HCT116 (cell line): ENCODE data around the gene TOR1AIP1. TPM values are rescaled to one million over a fixed set of nuclear protein-coding genes. Genes with fewer than 3 reads are reported as not detected.

ENCODE experiments used
- ATAC-seq: fragments of 200-7000 bp; cut with Tn5 transposase; 2 replicates; pipeline ENCODE4 v1.9.1; 2020; ENCODE audit warnings: mild to moderate bottlenecking, moderate library complexity
- BruUV-seq: library from RNA; stranded (reverse); fragments of 400-500 nt; replicated peaks from 2 replicates; lab custom pipeline; 2021; lab: Mats Ljungman, UMichigan
- CTCF ChIA-PET: fragments of 300-600 bp; sonication (Branson Sonifier 250); formaldehyde crosslinking; loops from one replicate; lab custom pipeline; 2021; ENCODE audit warnings: antibody characterized with exemption; lab: Charles Lee
- POLR2A ChIA-PET: fragments of 300-600, 350-600 bp; sonication (Branson Sonifier 250); formaldehyde crosslinking; loops from one replicate; lab custom pipeline; 2021; ENCODE audit warnings: antibody characterized with exemption; lab: Charles Lee
- RAD21 ChIA-PET, 2 experiments: fragments of 300-600 bp; sonication (Branson Sonifier 250); formaldehyde crosslinking; loops; one replicate each; lab custom pipeline; 2023; ENCODE audit warnings: low total read pairs in 2 of 2; ENCODE audit not compliant: uncharacterized antibody in 2 of 2, unreplicated experiment in 2 of 2, low non-redundant PET in 1 of 2; lab: Charles Lee
- DNase-seq: peaks from one replicate; pipeline ENCODE4 v3.0.0-alpha.2; 2010; ENCODE audit warnings: low read depth, low spot score
- H2AFZ ChIP-seq: fragments of 200-600 bp; shearing (Covaris generic), sonication (generic); 2 replicates; pipeline ENCODE4 v1.6.1; 2017; ENCODE audit warnings: low read depth, mixed run types, mixed read lengths, antibody characterized with exemption, low read length; ENCODE audit not compliant: poor library complexity, severe bottlenecking
- H3K27ac ChIP-seq: 2 replicates; pipeline ENCODE4 v1.5.1; 2012; ENCODE audit warnings: low read depth, low read length
- H3K27me3 ChIP-seq: fragments of 200-600 bp; sonication (generic); 2 replicates; pipeline ENCODE4 v1.6.1; 2016; ENCODE audit warnings: mixed run types, low read length, mixed read lengths; ENCODE audit not compliant: insufficient read depth
- H3K36me3 ChIP-seq, 2 experiments: fragments of 200-500 bp in 1 of 2; fragments of 200-600 bp in 1 of 2; sonication (Bioruptor generic) in 1 of 2; sonication (generic) in 1 of 2; 2 replicates each; pipeline versions ENCODE4 v1.5.1 to v1.6.1; 2014 to 2016; ENCODE audit warnings: low read length in 2 of 2, inconsistent platforms in 1 of 2, mixed read lengths in 1 of 2, mixed run types in 1 of 2; ENCODE audit not compliant: insufficient read depth in 2 of 2, control insufficient read depth in 1 of 2
- H3K4me1 ChIP-seq, 2 experiments: fragments of 200-600 bp in 1 of 2; sonication (generic) in 1 of 2; 2 replicates each; pipeline versions ENCODE4 v1.5.1 to v1.6.1; 2012 to 2017; ENCODE audit warnings: low read length in 2 of 2, inconsistent platforms in 1 of 2, mild to moderate bottlenecking in 1 of 2, mixed read lengths in 1 of 2, mixed run types in 1 of 2, moderate library complexity in 1 of 2; ENCODE audit not compliant: insufficient read depth in 2 of 2, control insufficient read depth in 1 of 2
- H3K4me2 ChIP-seq: fragments of 200-600 bp; sonication (generic); 2 replicates; pipeline ENCODE4 v1.6.1; 2017; ENCODE audit warnings: mixed run types, low read length, mixed read lengths
- H3K4me3 ChIP-seq, 2 experiments: fragments of 200-600 bp in 1 of 2; sonication (generic) in 1 of 2; replicated peaks in 1 of 2; 2 replicates each; pipeline ENCODE4 v1.5.1; 2011 to 2016; ENCODE audit warnings: low read length in 2 of 2, control low read depth in 1 of 2, low read depth in 1 of 2, mild to moderate bottlenecking in 1 of 2, mixed read lengths in 1 of 2, mixed run types in 1 of 2
- H3K79me2 ChIP-seq: fragments of 200-600 bp; sonication (generic); 2 replicates; pipeline ENCODE4 v1.6.1; 2017; ENCODE audit warnings: mild to moderate bottlenecking, mixed run types, low read length, moderate library complexity, mixed read lengths; ENCODE audit not compliant: insufficient read depth
- H3K9ac ChIP-seq: fragments of 200-600 bp; sonication (generic); 2 replicates; pipeline ENCODE4 v1.6.1; 2016; ENCODE audit warnings: low read length, mixed read lengths
- H3K9me2 ChIP-seq: fragments of 200-600 bp; sonication (generic), shearing (Covaris generic); 2 replicates; pipeline ENCODE4 v1.6.1; 2017; ENCODE audit warnings: mixed run types, mild to moderate bottlenecking, moderate library complexity; ENCODE audit not compliant: insufficient read depth
- H3K9me3 ChIP-seq, 2 experiments: fragments of 200-500 bp in 1 of 2; fragments of 200-600 bp in 1 of 2; sonication (Bioruptor generic) in 1 of 2; sonication (generic) in 1 of 2; 2 replicates each; pipeline ENCODE4 v1.6.1; 2014 to 2017; ENCODE audit warnings: low read length in 2 of 2, mixed read lengths in 2 of 2, inconsistent platforms in 1 of 2, low read depth in 1 of 2, mild to moderate bottlenecking in 1 of 2, mixed run types in 1 of 2, moderate library complexity in 1 of 2; ENCODE audit not compliant: control insufficient read depth in 1 of 2, insufficient read depth in 1 of 2
- H4K20me1 ChIP-seq: fragments of 200-600 bp; sonication (generic), shearing (Covaris generic); 2 replicates; pipeline ENCODE4 v1.6.1; 2017; ENCODE audit warnings: mixed run types, mild to moderate bottlenecking, moderate library complexity; ENCODE audit not compliant: insufficient read depth
- ATF3 ChIP-seq: IDR thresholded peaks from 2 replicates; pipeline ENCODE4 v1.6.1; 2012
- CBX3 ChIP-seq: IDR thresholded peaks from 2 replicates; pipeline ENCODE4 v1.6.1; 2012; ENCODE audit warnings: low read depth
- CEBPB ChIP-seq: IDR thresholded peaks from 2 replicates; pipeline ENCODE4 v1.6.1; 2012; ENCODE audit warnings: low read depth
- CTCF ChIP-seq, 3 experiments: fragments of 200-600 bp in 1 of 3; sonication (generic) in 1 of 3; IDR thresholded peaks in 2 of 3; conservative IDR thresholded peaks in 1 of 3; 2 replicates each; pipeline ENCODE4 v1.5.1; 2012 to 2017; ENCODE audit warnings: low read depth in 2 of 3, low read length in 2 of 3, antibody characterized with exemption in 1 of 3, borderline replicate concordance in 1 of 3, control low read depth in 1 of 3, mild to moderate bottlenecking in 1 of 3, mixed read lengths in 1 of 3, mixed run types in 1 of 3, moderate library complexity in 1 of 3; ENCODE audit not compliant: insufficient read depth in 1 of 3
- EGR1 ChIP-seq: IDR thresholded peaks from 2 replicates; pipeline ENCODE4 v1.6.1; 2012; ENCODE audit warnings: low read depth
- ELF1 ChIP-seq: IDR thresholded peaks from 2 replicates; pipeline ENCODE4 v1.6.1; 2012; ENCODE audit warnings: low read depth, borderline replicate concordance
- EZH2phosphoT487 ChIP-seq: fragments of 200-600 bp; IDR thresholded peaks from 2 replicates; pipeline ENCODE4 v1.6.1; 2018; ENCODE audit warnings: antibody characterized with exemption, borderline replicate concordance
- FOSL1 ChIP-seq: IDR thresholded peaks from 2 replicates; pipeline ENCODE4 v1.6.1; 2012; ENCODE audit warnings: low read depth
- JUND ChIP-seq: IDR thresholded peaks from 2 replicates; pipeline ENCODE4 v1.6.1; 2012
- MAX ChIP-seq: IDR thresholded peaks from 2 replicates; pipeline ENCODE4 v1.6.1; 2012
- POLR2A ChIP-seq: IDR thresholded peaks from 2 replicates; pipeline ENCODE4 v1.7.0; 2011; ENCODE audit warnings: borderline replicate concordance; ENCODE audit not compliant: insufficient read depth, insufficient read length; ENCODE audit errors: extremely low read depth
- RAD21 ChIP-seq: IDR thresholded peaks from 2 replicates; pipeline ENCODE4 v1.6.1; 2012; ENCODE audit warnings: low read depth, mild to moderate bottlenecking
- REST ChIP-seq: IDR thresholded peaks from 2 replicates; pipeline ENCODE4 v1.6.1; 2012; ENCODE audit warnings: low read depth
- SP1 ChIP-seq: IDR thresholded peaks from 2 replicates; pipeline ENCODE4 v1.6.1; 2012; ENCODE audit warnings: low read depth
- SRF ChIP-seq: IDR thresholded peaks from 2 replicates; pipeline ENCODE4 v1.6.1; 2012; ENCODE audit warnings: low read depth
- TCF7L2 ChIP-seq: IDR thresholded peaks from 2 replicates; pipeline ENCODE4 v1.7.0; 2011; ENCODE audit warnings: borderline replicate concordance, inconsistent platforms; ENCODE audit not compliant: insufficient read depth, insufficient read length; ENCODE audit errors: extremely low read depth
- ZFX ChIP-seq: fragments of 450-650 bp; IDR thresholded peaks from 2 replicates; pipeline ENCODE4 v1.6.1; 2017
- intact Hi-C: fragments of 100-400 bp; cut with micrococcal nuclease; formaldehyde crosslinking; loops from 2 replicates; pipeline ENCODE4 v1.10.0; 2022
- total RNA-seq: library from RNA; stranded (reverse); gene quantifications from one replicate; pipeline ENCODE4 v1.2.1, GENCODE V29; 2021; ENCODE audit not compliant: unreplicated experiment

TOR1AIP1 gene
- total RNA-seq, 1 experiment from 2014 or later = 30.5 TPM

GRCh38 chr1:179911812-179912211 lies 29.7 kb downstream of the TOR1AIP1 start:
- H3K4me3 ChIP-seq = no peak overlapping the region
- TF ChIP-seq EZH2phosphoT487 (no peak), SP1 (no peak), REST (no peak), ZFX (no peak), FOSL1 (no peak), ATF3 (no peak), CBX3 (no peak), SRF (no peak), MAX (no peak), JUND (no peak), ELF1 (no peak), CEBPB (no peak), EGR1 (no peak), CTCF (IDR thresholded peaks at IDR 0.05 in 2 of 3, conservative IDR thresholded peaks at IDR 0.05 in 1 of 3; ENCODE audit: borderline replicate concordance in 1 of 3, insufficient read depth in 1 of 3, low read depth in 2 of 3, low read length in 2 of 3) (no peak), RAD21 (no peak), TCF7L2 (no peak), POLR2A (no peak)
- POLR2A ChIA-PET = no interaction called here
- DNase-seq (no peak), ATAC-seq (no peak)
- no peak overlapping the region for H3K9ac ChIP-seq
- H3K79me2 ChIP-seq = no peaks in the 10 kb centered on the region
- H3K9me3 ChIP-seq = no peaks in the 10 kb centered on the region
- peaks cover 5% of the 10 kb centered on the region in 2 experiments; a peak in 3 of 4 replicates for H3K36me3 ChIP-seq
- no peak overlapping the region for H2AFZ ChIP-seq
- no peak overlapping the region for H3K4me2 ChIP-seq
- H3K27ac ChIP-seq = no peak overlapping the region
- intact Hi-C loops = no loop called here
- CTCF ChIA-PET = no interaction called here
- no peaks in the 10 kb centered on the region for H3K9me2 ChIP-seq
- RAD21 ChIA-PET = no interaction called here
- BruUV-seq = no TSS peak
- H3K4me1 ChIP-seq = no peaks in the 10 kb centered on the region
- H4K20me1 ChIP-seq = no peaks in the 10 kb centered on the region
- H3K27me3 ChIP-seq = no peaks in the 10 kb centered on the region
